Measurements from ENCODE around the gene SEPTIN6. TPM values are rescaled to one million over a fixed set of nuclear protein-coding genes. Genes with fewer than 3 reads are reported as not detected.

The SEPTIN6 gene
- polyA plus RNA-seq, 1 experiment, result 34.4 TPM

DNA sequence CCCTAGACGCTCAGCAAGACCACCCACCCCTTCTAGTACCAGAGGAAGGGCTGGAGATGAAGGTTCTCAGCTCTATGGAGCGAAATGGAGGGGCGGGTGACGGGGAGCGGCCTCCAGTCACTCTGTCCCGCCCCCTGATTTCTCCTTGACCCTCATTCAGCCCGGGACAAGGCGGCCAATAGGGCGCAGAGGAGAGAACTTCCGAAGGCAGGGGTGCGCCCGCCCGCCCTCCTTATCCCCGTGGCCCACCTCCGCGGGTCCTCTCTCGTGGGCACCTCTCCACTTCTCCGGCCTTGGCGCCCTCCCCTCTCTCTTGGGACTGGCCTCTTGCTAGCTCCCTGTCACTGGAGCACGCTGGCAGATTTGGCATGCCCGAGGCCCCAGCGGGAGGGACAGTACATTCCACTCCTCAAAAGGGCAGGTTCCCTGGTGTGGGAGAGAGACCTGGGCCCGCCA, 1.1 kb upstream of the SEPTIN6 start:
- H3K4me3 ChIP-seq (ENCODE audit: low read depth, low read length), result no peak overlapping the region
- TF ChIP-seq, protein P1, sequence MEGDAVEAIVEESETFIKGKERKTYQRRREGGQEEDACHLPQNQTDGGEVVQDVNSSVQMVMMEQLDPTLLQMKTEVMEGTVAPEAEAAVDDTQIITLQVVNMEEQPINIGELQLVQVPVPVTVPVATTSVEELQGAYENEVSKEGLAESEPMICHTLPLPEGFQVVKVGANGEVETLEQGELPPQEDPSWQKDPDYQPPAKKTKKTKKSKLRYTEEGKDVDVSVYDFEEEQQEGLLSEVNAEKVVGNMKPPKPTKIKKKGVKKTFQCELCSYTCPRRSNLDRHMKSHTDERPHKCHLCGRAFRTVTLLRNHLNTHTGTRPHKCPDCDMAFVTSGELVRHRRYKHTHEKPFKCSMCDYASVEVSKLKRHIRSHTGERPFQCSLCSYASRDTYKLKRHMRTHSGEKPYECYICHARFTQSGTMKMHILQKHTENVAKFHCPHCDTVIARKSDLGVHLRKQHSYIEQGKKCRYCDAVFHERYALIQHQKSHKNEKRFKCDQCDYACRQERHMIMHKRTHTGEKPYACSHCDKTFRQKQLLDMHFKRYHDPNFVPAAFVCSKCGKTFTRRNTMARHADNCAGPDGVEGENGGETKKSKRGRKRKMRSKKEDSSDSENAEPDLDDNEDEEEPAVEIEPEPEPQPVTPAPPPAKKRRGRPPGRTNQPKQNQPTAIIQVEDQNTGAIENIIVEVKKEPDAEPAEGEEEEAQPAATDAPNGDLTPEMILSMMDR (IDR thresholded peaks at IDR 0.05; ENCODE audit: low read depth, low read length), result no peak
- no peaks in the 10 kb centered on the region for H3K27me3 ChIP-seq (ENCODE audit: control insufficient read depth, insufficient read depth, low read length)
- CTCF ChIA-PET, result interaction anchor here (1.7 kb wide), 1 partner anchor 84 kb away, joined by 5 read pairs; no protein-coding TSS in a partner anchor
- H3K9me3 ChIP-seq (ENCODE audit: control insufficient read depth, insufficient read depth, low read length), result no peaks in the 10 kb centered on the region
- no peak for DNase-seq (ENCODE audit: low read depth, low spot score)
- POLR2A ChIA-PET, result interaction anchor here (1.0 kb wide), 1 partner anchor 91 kb away, joined by 13 read pairs; no protein-coding TSS in a partner anchor
- H3K27ac ChIP-seq (ENCODE audit: low read depth, low read length), result no peak overlapping the region

DNA sequence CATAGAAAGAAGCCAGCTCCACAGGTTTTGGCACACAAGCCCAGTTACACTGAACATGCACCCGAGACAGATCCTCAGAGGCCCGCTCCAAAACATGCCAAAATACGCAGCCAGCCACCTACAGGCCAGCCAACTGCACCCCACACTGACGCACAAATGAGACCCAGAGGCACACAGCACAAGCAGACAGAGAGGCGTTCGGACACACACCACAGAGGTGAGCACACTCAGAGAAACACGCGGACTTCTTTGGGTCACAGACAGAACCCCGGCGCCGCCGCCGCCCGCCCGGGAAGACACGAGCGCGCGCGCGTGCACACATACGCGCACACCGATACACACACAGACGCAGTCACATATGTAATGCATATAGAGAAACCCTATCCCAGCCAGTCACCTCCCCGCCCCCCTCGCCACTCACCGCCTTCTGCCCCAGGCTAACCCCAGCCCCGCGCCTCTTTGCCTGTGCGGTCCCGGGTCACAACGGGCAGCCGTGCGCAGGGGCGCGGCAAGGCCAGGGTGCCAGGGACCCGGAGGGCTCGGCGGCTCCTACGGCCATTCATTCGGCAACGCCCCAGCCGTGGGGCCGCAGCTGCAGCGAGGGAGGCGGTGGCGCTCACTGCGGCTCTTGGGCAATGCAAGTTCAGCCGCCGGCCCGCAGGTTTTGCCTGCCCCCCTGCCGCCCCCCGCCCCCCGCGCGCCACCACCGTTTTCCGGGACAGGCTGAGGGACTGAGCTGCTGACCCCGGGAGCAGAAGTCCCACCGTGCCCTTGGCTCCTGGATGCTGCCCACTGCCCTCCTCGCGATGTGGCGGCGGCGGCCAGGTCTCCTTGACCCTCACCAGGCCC, 553 bp downstream of the SEPTIN6 start:
- ChIA-PET CTCF (interaction anchor here (0.7 to 1.0 kb wide), 2 partner anchors 13 to 37 kb away, joined by 3 to 4 read pairs; no protein-coding TSS in a partner anchor), POLR2A (interaction anchor here (0.6 to 1.1 kb wide), 4 partner anchors 37 to 188 kb away, joined by 3 read pairs; no protein-coding TSS in a partner anchor)
- H3K9me3 ChIP-seq (ENCODE audit: control insufficient read depth, insufficient read depth, low read length), result no peaks in the 10 kb centered on the region
- peak overlapping the region; percentile 67 for H3K4me3 ChIP-seq (ENCODE audit: low read depth, low read length)
- no peak overlapping the region for H3K27ac ChIP-seq (ENCODE audit: low read depth, low read length)
- DNase-seq (ENCODE audit: low read depth, low spot score), result no peak
- TF ChIP-seq, protein P1 (IDR thresholded peaks at IDR 0.05; ENCODE audit: low read depth, low read length), result peak; percentile 15; the same call in 1 of the 2 replicates
- no peaks in the 10 kb centered on the region for H3K27me3 ChIP-seq (ENCODE audit: control insufficient read depth, insufficient read depth, low read length)

DNA sequence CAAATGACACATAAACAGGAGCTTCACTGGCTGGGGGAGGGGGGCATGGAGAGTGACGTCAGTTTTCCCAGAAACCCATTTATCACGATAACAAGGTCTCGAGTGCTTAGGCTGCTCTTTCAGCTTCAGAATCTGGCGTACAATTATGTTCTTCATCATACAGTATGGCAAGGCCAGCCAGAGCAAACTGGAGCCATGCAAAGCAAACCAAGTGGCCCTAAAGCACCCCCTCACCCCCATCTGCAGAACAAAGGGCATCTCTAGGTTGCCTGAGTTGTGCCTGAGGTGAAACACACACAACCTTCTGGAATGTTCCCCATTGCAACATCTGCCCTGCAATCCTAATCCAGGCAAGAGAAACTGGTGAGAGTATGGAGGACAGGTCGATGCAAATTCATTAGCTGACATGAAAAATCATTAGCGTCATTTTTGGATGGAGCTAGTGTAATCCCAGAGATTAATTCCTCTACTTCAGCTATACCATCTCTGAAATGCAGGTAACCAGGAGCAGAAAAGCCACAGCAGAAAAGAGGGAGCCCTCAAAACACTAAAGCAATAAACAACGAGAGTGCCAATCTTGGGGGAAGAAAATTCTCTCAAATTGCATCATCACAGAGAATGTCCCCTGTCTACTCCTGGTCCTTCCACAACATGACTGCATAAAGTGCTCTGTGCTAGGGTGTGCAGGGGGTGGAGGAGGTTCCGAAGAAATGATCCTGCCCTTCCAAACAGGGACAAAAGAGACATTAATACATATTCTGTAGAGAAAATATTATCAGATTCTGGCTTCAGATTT, 1.8 kb downstream of the SEPTIN6 start:
- TF ChIP-seq, protein P1 (IDR thresholded peaks at IDR 0.05; ENCODE audit: low read depth, low read length), result no peak
- POLR2A ChIA-PET, result no interaction called here
- CTCF ChIA-PET, result interaction anchor here (0.7 kb wide), 2 partner anchors 15 to 97 kb away, joined by 3 read pairs; no protein-coding TSS in a partner anchor
- Histone ChIP-seq H3K27ac (ENCODE audit: low read depth, low read length) (no peak overlapping the region), H3K9me3 (ENCODE audit: control insufficient read depth, insufficient read depth, low read length) (no peaks in the 10 kb centered on the region), H3K4me3 (ENCODE audit: low read depth, low read length) (no peak overlapping the region; the same call in 1 of the 2 replicates), H3K27me3 (ENCODE audit: control insufficient read depth, insufficient read depth, low read length) (no peaks in the 10 kb centered on the region)
- no peak for DNase-seq (ENCODE audit: low read depth, low spot score)

DNA sequence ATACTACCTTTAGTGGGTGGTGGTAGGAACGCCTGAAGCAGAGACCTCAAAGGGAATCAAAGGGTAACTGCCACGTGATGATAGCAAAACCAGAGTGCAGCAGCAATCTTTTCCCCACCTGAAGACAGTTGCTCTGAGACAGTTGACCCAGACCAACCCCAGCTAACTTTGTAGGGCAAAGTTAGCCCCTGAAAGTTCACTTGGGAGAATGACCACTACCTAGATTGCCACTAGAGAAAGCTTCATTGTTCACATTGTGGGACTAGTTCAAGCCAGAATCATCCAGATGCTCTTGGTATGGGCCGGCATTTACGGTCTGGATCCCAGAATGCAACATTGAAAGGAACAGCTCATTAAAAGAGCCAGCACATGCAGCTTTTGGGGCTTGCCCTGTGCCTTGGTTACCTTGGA, 4.1 kb downstream of the SEPTIN6 start:
- Histone ChIP-seq H3K9me3 (ENCODE audit: control insufficient read depth, insufficient read depth, low read length) (no peaks in the 10 kb centered on the region), H3K27me3 (ENCODE audit: control insufficient read depth, insufficient read depth, low read length) (no peaks in the 10 kb centered on the region), H3K4me3 (ENCODE audit: low read depth, low read length) (no peak overlapping the region), H3K27ac (ENCODE audit: low read depth, low read length) (no peak overlapping the region)
- DNase-seq (ENCODE audit: low read depth, low spot score), result no peak
- ChIA-PET CTCF (interaction anchor here (0.6 to 0.7 kb wide), 2 partner anchors 91 to 124 kb away, joined by 3 read pairs; no protein-coding TSS in a partner anchor), POLR2A (no interaction called here)
- TF ChIP-seq, protein P1 (IDR thresholded peaks at IDR 0.05; ENCODE audit: low read depth, low read length), result no peak
